Cardiac muscle cell (in vitro differentiated cells and primary cell): Measurements from ENCODE around the gene ZMYM5. TPM values are rescaled to one million over a fixed set of nuclear protein-coding genes. Genes with fewer than 3 reads are reported as not detected.
"Not testable (repeated sequence)": the region's sequence is repeated elsewhere in the genome, so short reads cannot be mapped to it uniquely, and the experiment has no call there.

Source experiments
- DNase-seq, 2 donors: peaks; one replicate each; pipeline versions ENCODE4 v3.0.0 to v3.0.0-alpha.2; 2010 to 2017; ENCODE audit warnings: low read depth in 1 of 2, low spot score in 1 of 2
- H3K27ac ChIP-seq: fragments of 200-600 bp; sonication (generic); 2 replicates; pipeline ENCODE4 v1.5.1; 2016
- H3K27me3 ChIP-seq: fragments of 200-600 bp; sonication (generic); 2 replicates; pipeline ENCODE4 v1.6.0; 2016; ENCODE audit warnings: control low read depth
- H3K36me3 ChIP-seq: fragments of 200-600 bp; sonication (generic); 2 replicates; pipeline ENCODE4 v1.5.1; 2016; ENCODE audit warnings: control low read depth
- H3K4me1 ChIP-seq: fragments of 200-600 bp; sonication (generic); 2 replicates; pipeline ENCODE4 v1.8.1; 2017; ENCODE audit warnings: low read depth, mild to moderate bottlenecking, mixed run types
- H3K4me3 ChIP-seq: fragments of 200-600 bp; sonication (generic); 2 replicates; pipeline ENCODE4 v1.5.1; 2016; ENCODE audit warnings: mild to moderate bottlenecking
- H3K9me3 ChIP-seq: fragments of 200-600 bp; sonication (generic); 2 replicates; pipeline ENCODE4 v1.5.1; 2017; ENCODE audit warnings: low read depth, mild to moderate bottlenecking, control low read depth
- CTCF ChIP-seq: IDR thresholded peaks from 2 replicates; pipeline ENCODE4 v1.5.1; 2012; ENCODE audit warnings: low read depth, mild to moderate bottlenecking, low read length
- polyA plus RNA-seq: library from polyadenylated mRNA; unstranded; fragments of >200 nt; fragmentation: Nextera tagmentation; extraction: Ambion mirVana; gene quantifications from 2 replicates; pipeline ENCODE4 v1.2.1, GENCODE V29; 2016
- total RNA-seq: library from RNA; depleted of rRNA; stranded (reverse); fragments of >200 nt; gene quantifications from 2 replicates; pipeline ENCODE4 v1.2.3, GENCODE V29; 2016

ZMYM5 gene
- total RNA-seq (5.6 and 6.6 TPM in 2 replicates), polyA plus RNA-seq (14.7 and 15.5 TPM in 2 replicates)

GRCh38 chr13:19863323-19864023, at the start of gene ZMYM5:
Gene ZMYM5, minus strand, starts transcription at chr13:19863649. Its CDS starts 11,469 bp downstream, at chr13:19852180.
- Histone ChIP-seq H3K36me3 (no peaks in the 10 kb centered on the region), H3K27ac (peak within 1 kb of the TSS; percentile 95), H3K4me3 (peak within 1 kb of the TSS; percentile 94), H3K9me3 (no peaks in the 10 kb centered on the region), H3K27me3 (no peaks in the 10 kb centered on the region), H3K4me1 (peaks cover 16% of the 10 kb centered on the region)
- peak; percentile 99 to 100 for DNase-seq
- TF ChIP-seq CTCF = no peak

GRCh38 chr13:19910336-19911072, 47.1 kb upstream of the ZMYM5 start:
- Histone ChIP-seq H3K27me3 (no peaks in the 10 kb centered on the region), H3K4me3 (no peak overlapping the region), H3K9me3 (no peaks in the 10 kb centered on the region), H3K4me1 (no peaks in the 10 kb centered on the region), H3K36me3 (no peaks in the 10 kb centered on the region), H3K27ac (no peak overlapping the region)
- peak in 1 of 2 donors; percentile 5 for DNase-seq
- TF ChIP-seq CTCF = no peak

GRCh38 chr13:19908350-19908986, 45.0 kb upstream of the ZMYM5 start:
- Histone ChIP-seq H3K4me1 (no peaks in the 10 kb centered on the region), H3K36me3 (no peaks in the 10 kb centered on the region), H3K4me3 (no peak overlapping the region), H3K27ac (no peak overlapping the region), H3K9me3 (no peaks in the 10 kb centered on the region), H3K27me3 (no peaks in the 10 kb centered on the region)
- no peak for DNase-seq
- TF ChIP-seq CTCF = no peak

- not testable (repeated sequence) for DNase-seq, H3K9me3 ChIP-seq, H3K36me3 ChIP-seq
These were observed 42.2 kb upstream of the ZMYM5 start for GRCh38 chr13:19905487-19906195.

GRCh38 chr13:19890030-19890429, 26.6 kb upstream of the ZMYM5 start:
- H3K27ac ChIP-seq = no peak overlapping the region
- H3K4me1 ChIP-seq = no peaks in the 10 kb centered on the region
- DNase-seq = peak in 1 of 2 donors; percentile 3
- H3K4me3 ChIP-seq = no peak overlapping the region
- no peaks in the 10 kb centered on the region for H3K9me3 ChIP-seq
- no peaks in the 10 kb centered on the region for H3K27me3 ChIP-seq
- H3K36me3 ChIP-seq = no peaks in the 10 kb centered on the region
- TF ChIP-seq CTCF = no peak

More at GRCh38 chr13:19905487-19906195, 42.2 kb upstream of the ZMYM5 start:
- H3K4me3 ChIP-seq, H3K4me1 ChIP-seq, H3K27me3 ChIP-seq, H3K27ac ChIP-seq: not testable (repeated sequence)
